Endothelial cell of hepatic sinusoid (primary cell): ENCODE results near the gene PCMT1.
"Not testable (repeated sequence)": the region's sequence is repeated elsewhere in the genome, so short reads cannot be mapped to it uniquely, and the experiment has no call there.

Source experiments
- in situ Hi-C: cut with HindIII; loops from 2 replicates; pipeline ENCODE4 v1.10.0; 2017; ENCODE audit warnings: low sequenced_read_pairs

The PCMT1 gene

GRCh38 chr6:149852881-149853280 lies 103.3 kb downstream of the PCMT1 start:
- in situ Hi-C loops = no loop called here

DNA sequence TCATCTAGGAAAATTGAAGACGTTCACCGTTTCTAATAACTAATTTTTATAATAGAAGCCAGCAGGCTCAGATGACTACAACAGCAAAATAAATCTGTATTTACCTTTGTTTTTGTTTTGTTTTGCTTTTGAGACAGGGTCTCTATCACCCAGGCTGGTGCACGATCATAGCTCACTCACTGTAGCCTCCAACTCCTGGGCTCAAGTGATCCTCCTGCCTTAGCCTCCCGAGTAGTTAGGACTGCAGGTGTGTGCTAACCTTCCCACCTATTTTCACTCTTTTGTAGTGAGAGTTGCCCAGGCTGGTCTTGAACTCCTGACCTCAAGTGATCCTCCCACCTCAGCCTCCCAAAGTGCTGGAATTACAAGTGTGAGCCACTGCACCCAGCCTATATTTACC lies 104.5 kb downstream of the PCMT1 start:
- in situ Hi-C loops = not testable (repeated sequence)

GRCh38 chr6:149854532-149854931 lies 105.0 kb downstream of the PCMT1 start:
- in situ Hi-C loops = no loop called here

DNA sequence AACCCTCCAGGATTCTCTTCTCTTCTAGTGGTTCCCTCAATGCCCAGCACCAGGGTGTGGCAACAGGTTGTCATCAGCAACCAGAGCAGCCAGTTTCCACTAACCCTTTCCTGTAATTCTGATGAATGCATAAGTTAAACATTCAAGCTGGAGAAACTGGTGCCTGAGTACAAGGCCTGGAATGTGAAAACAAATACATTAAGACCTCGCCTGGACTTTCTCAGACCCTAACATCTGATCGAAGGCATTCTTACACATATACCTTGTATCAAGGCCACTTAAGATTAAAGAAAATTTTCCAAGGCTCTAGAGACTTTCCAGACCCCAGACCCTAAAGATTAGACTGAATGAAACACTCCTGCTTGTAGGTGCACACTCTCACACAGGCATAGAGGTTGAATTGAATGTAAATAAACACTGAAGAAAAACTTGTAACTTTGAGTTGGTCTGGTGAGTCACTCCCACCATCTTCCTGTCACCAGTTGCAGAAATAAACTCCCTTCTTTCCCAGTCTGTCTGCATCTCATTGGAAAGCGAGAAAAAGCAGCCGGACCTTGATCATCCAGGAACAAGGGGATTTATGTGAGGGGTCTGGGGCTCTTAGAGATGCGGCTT lies 105.6 kb downstream of the PCMT1 start:
- in situ Hi-C loops = no loop called here

GRCh38 chr6:149855741-149856140 lies 106.2 kb downstream of the PCMT1 start:
- in situ Hi-C loops = no loop called here

DNA sequence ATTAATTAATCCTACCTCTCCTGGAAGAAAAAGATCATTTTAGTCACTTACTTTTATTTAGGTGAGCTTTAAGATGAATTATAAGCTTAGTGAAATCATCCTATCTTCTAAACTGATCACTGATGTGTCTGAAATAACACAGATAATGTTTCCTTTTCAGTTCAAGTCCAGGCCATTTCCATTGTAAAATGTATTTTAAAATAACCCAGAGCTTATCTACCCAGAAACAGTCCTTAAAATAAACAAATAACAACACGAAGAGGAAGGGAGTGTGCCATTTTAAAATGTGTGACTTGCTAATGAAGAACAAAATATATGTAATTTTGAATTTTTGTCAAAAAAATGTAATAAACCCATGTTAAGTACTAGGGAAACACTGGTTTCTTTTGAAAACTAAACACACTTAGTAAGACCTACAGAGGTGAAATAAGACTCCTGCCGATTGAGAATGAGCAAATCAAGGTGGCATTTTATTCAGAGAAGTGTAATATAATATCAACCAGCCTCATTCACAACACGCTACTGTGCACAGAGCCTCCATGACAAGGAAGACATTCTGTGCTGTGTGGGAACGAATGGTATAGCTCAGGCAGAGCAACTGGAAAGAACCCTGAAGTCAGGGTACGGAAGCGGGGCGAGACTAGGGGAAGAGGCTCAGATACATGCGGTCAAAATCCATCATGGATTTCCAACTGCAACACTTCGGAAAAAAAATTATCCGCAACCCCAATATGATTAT lies 106.9 kb downstream of the PCMT1 start:
- in situ Hi-C loops = no loop called here

DNA sequence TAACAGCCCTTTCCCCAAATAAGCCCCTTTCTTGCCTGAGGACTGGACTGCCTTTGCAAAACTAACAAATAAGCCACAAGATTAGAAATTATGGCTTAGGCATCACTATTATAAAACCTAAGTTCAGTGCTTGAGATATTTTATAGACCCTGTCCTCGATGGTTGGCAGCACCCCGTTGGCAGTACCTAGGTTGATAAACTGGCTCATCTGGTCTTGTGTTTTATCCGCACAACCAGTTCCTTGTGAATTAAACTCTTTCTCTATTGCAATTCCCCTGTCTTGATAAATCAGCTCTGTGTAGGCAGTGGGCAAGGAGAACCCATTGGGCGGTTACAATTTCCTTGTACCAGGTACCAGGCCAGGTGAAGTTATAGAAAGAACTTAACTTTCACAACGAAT lies 108.0 kb downstream of the PCMT1 start:
- in situ Hi-C loops = no loop called here

- in situ Hi-C loops = no loop called here
Measured at GRCh38 chr6:149859368-149859767, 109.8 kb downstream of the PCMT1 start.

- in situ Hi-C loops = no loop called here
Measured at GRCh38 chr6:149859938-149860337, 110.4 kb downstream of the PCMT1 start.

DNA sequence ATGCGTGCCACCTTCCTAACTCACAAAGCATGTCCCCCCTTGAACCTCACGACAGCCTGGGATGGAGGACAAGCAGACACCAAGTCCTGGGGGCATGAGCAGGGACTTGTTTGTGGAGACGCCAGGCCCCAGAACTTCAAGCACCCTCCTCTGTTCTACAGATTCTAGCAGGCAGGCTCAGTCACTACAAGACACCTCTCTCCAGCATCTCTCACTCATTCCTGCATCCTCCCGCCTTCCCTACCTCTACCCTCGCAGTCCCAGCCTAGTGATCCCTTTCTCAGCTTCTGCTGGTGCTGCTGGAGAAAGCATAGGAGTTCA lies 110.9 kb downstream of the PCMT1 start:
- in situ Hi-C loops = no loop called here
